Upper lobe of left lung (tissue), 4 donors: ENCODE measurements around the gene IRF8.

ENCODE experiments used
- CTCF ChIP-seq, 6 experiments: fragments of 450-650 bp in 4 of 6; fragments of 200-600 bp in 2 of 6; sonication (generic) in 2 of 6; IDR thresholded peaks; one replicate each; pipeline ENCODE4 v1.5.1; 2016 to 2019; ENCODE audit warnings: antibody characterized with exemption in 6 of 6
- EP300 ChIP-seq, 4 donors: sonication (generic); formaldehyde crosslinking; IDR thresholded peaks; one replicate each; pipeline ENCODE4 v1.5.1; 2017; ENCODE audit warnings: antibody characterized with exemption in 4 of 4, control low read depth in 2 of 4
- POLR2A ChIP-seq, 4 donors: fragments of 450-650 bp; IDR thresholded peaks; one replicate each; pipeline ENCODE4 v1.5.1; 2016 to 2017; ENCODE audit warnings: antibody characterized with exemption in 4 of 4, mild to moderate bottlenecking in 2 of 4
- POLR2AphosphoS5 ChIP-seq, 2 donors: sonication (generic); formaldehyde crosslinking; IDR thresholded peaks; one replicate each; pipeline ENCODE4 v1.5.1; 2017; ENCODE audit warnings: antibody characterized with exemption in 2 of 2

GRCh38 chr16:85859818-85860125, 39.2 kb upstream of the IRF8 start:
- TF ChIP-seq CTCF (IDR thresholded peaks at IDR 0.05) (no peak), POLR2A (IDR thresholded peaks at IDR 0.05) (no peak), POLR2AphosphoS5 (IDR thresholded peaks at IDR 0.05) (no peak), EP300 (IDR thresholded peaks at IDR 0.05) (no peak)
